NT2/D1 (cell line): ENCODE data around the gene ENPEP.
"Not testable (repeated sequence)": the region's sequence is repeated elsewhere in the genome, so short reads cannot be mapped to it uniquely, and the experiment has no call there.

Experiments used
- SUZ12 ChIP-seq: IDR thresholded peaks from 2 replicates; pipeline ENCODE4 v1.6.1; 2011; ENCODE audit not compliant: insufficient read length, insufficient read depth; ENCODE audit errors: extremely low read depth
- ZNF274 ChIP-seq: IDR thresholded peaks from 2 replicates; pipeline ENCODE4 v1.6.1; 2011; ENCODE audit warnings: mild to moderate bottlenecking, low read depth, low read length

- TF ChIP-seq ZNF274, SUZ12: not testable (repeated sequence)
Observed at GRCh38 chr4:110486850-110487249, 10.9 kb downstream of the ENPEP start.
